ENCODE measurements around the gene CRB2.

Gene CRB2

GRCh38 chr9:123417289-123418051, 61.5 kb downstream of the CRB2 start:
- H3K9me3 ChIP-seq, result no peaks in the 10 kb centered on the region
- H3K36me3 ChIP-seq, result peaks cover 78% of the 10 kb centered on the region
- no peak overlapping the region for H3K27ac ChIP-seq
- no peaks in the 10 kb centered on the region for H3K4me1 ChIP-seq (ENCODE audit: control insufficient read depth in 1 of 2, insufficient read depth in 1 of 2, low read depth in 1 of 2, low read length in 1 of 2)
- no peaks in the 10 kb centered on the region for H3K27me3 ChIP-seq
- no peak for TF ChIP-seq CTCF (IDR thresholded peaks at IDR 0.05)
- no peak overlapping the region for H3K4me3 ChIP-seq (ENCODE audit: low read depth in 1 of 2, low read length in 1 of 2)

GRCh38 chr9:123418052-123418430, 62.0 kb downstream of the CRB2 start:
- no peak for TF ChIP-seq CTCF (IDR thresholded peaks at IDR 0.05)
- H3K27ac ChIP-seq, result no peak overlapping the region
- no peaks in the 10 kb centered on the region for H3K4me1 ChIP-seq (ENCODE audit: control insufficient read depth in 1 of 2, insufficient read depth in 1 of 2, low read depth in 1 of 2, low read length in 1 of 2)
- H3K27me3 ChIP-seq, result no peaks in the 10 kb centered on the region
- no peaks in the 10 kb centered on the region for H3K9me3 ChIP-seq
- H3K36me3 ChIP-seq, result peaks cover 79% of the 10 kb centered on the region
- no peak overlapping the region for H3K4me3 ChIP-seq (ENCODE audit: low read depth in 1 of 2, low read length in 1 of 2)

GRCh38 chr9:123418506-123418905, 62.5 kb downstream of the CRB2 start:
- H3K27me3 ChIP-seq, result no peaks in the 10 kb centered on the region
- no peak overlapping the region for H3K4me3 ChIP-seq (ENCODE audit: low read depth in 1 of 2, low read length in 1 of 2)
- H3K36me3 ChIP-seq, result peaks cover 81% of the 10 kb centered on the region
- H3K4me1 ChIP-seq (ENCODE audit: control insufficient read depth in 1 of 2, insufficient read depth in 1 of 2, low read depth in 1 of 2, low read length in 1 of 2), result no peaks in the 10 kb centered on the region
- TF ChIP-seq CTCF (IDR thresholded peaks at IDR 0.05), result no peak
- no peaks in the 10 kb centered on the region for H3K9me3 ChIP-seq
- no peak overlapping the region for H3K27ac ChIP-seq

GRCh38 chr9:123419091-123419490, 63.1 kb downstream of the CRB2 start:
- no peak overlapping the region for H3K27ac ChIP-seq
- H3K4me3 ChIP-seq (ENCODE audit: low read depth in 1 of 2, low read length in 1 of 2), result no peak overlapping the region
- H3K36me3 ChIP-seq, result peaks cover 81% of the 10 kb centered on the region
- no peaks in the 10 kb centered on the region for H3K4me1 ChIP-seq (ENCODE audit: control insufficient read depth in 1 of 2, insufficient read depth in 1 of 2, low read depth in 1 of 2, low read length in 1 of 2)
- TF ChIP-seq CTCF (IDR thresholded peaks at IDR 0.05), result no peak
- no peaks in the 10 kb centered on the region for H3K9me3 ChIP-seq
- H3K27me3 ChIP-seq, result no peaks in the 10 kb centered on the region

GRCh38 chr9:123419721-123420591, 64.0 kb downstream of the CRB2 start:
- no peak for TF ChIP-seq CTCF (IDR thresholded peaks at IDR 0.05)
- peaks cover 86% of the 10 kb centered on the region for H3K36me3 ChIP-seq

More at GRCh38 chr9:123419721-123420591, 64.0 kb downstream of the CRB2 start:
- H3K4me3 ChIP-seq (ENCODE audit: low read depth in 1 of 2, low read length in 1 of 2), result no peak overlapping the region
- no peaks in the 10 kb centered on the region for H3K4me1 ChIP-seq (ENCODE audit: control insufficient read depth in 1 of 2, insufficient read depth in 1 of 2, low read depth in 1 of 2, low read length in 1 of 2)
- no peaks in the 10 kb centered on the region for H3K9me3 ChIP-seq
- no peaks in the 10 kb centered on the region for H3K27me3 ChIP-seq
- no peak overlapping the region for H3K27ac ChIP-seq

Data from neutrophil (primary cell).